Astrocyte (in vitro differentiated cells and primary cell): ENCODE data around the gene LRP1B.

Experiments
- CTCF ChIP-seq: IDR thresholded peaks from 2 replicates; pipeline ENCODE4 v1.5.1; 2011; ENCODE audit warnings: low read depth, mild to moderate bottlenecking, inconsistent platforms, low read length, moderate library complexity; ENCODE audit not compliant: insufficient read depth
- EZH2 ChIP-seq: IDR thresholded peaks from 2 replicates; pipeline ENCODE4 v1.6.1; 2012; ENCODE audit warnings: mild to moderate bottlenecking, low read length, inconsistent platforms; ENCODE audit not compliant: insufficient read depth

DNA sequence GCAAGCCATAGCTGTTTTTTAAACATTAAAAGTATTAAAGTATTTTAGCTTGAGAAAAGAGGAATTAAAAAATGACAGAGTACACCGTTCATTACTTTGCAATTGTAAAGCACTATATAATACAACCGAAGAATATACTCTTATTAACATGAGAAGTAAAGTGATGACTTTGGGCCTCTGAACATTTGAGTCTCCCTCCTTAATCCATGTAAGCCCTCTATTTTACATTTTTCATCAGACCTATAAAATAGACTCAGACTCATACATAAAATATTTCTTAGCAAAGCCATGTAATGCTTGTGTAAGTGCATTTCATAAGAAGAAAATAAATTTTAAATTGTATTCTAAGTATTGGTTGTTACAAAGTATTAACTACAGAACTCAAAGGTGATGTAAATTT lies 198.6 kb downstream of the LRP1B start:
- TF ChIP-seq CTCF, result no peak
- no peak for TF ChIP-seq EZH2
